Hindlimb muscle (tissue), 1 donor: ENCODE measurements around the gene YARS1. TPM values are rescaled to one million over a fixed set of nuclear protein-coding genes. Genes with fewer than 3 reads are reported as not detected.
A peak's percentile ranks its signal among the peaks of the same experiment; 100 is the strongest.

ENCODE experiments used
- DNase-seq: peaks from one replicate; pipeline ENCODE4 v3.0.0-alpha.2; 2013
- polyA plus RNA-seq: library from polyadenylated mRNA; unstranded; fragments of 120-200 nt; gene quantifications from one replicate; pipeline ENCODE4 v1.2.1, GENCODE V29; 2013; ENCODE audit not compliant: insufficient read length

YARS1 gene
- 40.4 TPM for polyA plus RNA-seq

DNA sequence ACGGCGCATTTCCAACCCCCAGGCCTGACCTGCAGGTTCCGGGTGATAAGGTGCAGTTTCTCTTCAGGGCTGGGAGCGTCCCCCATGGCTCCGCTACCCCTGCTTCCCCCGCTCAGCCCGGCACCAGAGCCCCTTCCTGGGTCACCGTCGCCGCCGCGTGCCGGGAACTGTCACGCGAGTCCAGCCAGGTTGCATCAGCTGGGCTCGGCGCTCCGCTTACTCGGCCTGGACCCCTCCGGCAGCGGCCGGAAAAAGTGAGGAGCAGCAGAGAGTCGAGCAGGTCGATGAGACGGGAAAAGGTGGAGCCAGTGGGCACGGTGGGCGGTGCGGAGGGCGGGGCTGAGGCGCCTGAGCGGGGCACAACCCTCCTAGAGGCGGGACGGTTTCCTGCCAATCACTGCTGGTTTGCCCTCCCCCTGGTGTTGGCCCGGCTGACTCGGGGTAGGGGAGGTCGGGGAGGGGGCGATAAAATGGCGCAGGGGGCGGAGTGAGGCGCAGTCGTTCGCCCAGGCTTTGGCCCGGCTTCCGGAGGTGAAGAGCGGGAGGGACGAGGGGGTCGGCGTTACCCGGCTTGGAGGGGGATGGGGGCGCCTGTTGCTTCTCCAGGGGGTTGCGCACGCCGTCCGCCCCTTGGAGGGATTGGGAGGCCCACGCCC, at the start of gene YARS1, which contains the start of gene S100PBP:
YARS1 (minus strand) TSS at position 200 of the 656 bp plus-strand sequence; CDS start at position 86, 114 bp downstream.
S100PBP (plus strand) TSS at position 495 of the 656 bp plus-strand sequence. CDS start 8,447 bp downstream, outside the sequence.
- DNase-seq, result peak; percentile 99

DNA sequence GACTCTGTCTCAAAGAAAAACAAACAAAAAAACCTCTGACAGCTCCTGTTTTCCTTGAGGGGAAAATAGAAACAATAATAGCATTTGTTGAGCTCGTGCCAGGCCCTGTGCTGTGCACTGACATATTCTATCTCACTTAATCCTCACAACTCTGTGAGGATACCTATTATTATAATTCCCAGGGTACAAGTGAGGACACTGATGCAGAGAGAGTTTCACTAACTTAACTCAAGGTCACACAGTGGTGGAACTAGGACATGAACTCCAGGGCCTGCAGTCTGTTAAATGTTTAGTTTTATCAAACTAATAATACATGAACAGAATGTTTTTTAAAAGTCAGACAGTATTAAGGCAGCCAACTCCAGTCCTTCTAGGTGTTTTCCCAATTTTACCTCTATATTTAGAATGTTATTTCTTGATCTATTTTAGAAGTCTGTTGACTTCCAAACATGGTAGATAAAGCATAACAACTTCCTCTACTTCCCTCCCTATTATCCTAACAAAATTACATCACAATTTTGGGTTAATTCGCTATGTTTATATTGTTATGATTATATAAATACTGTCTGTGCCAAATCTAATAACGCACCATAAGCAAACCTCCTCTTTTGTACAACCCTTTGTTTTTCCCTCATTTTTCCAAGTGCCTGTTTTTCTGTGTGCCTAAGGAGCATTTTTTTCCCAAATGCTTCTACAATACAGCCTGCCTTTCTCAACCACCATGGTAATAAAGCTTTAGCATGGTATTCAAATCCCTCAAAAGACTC, 48.7 kb upstream of the YARS1 start:
- DNase-seq, result no peak

DNA sequence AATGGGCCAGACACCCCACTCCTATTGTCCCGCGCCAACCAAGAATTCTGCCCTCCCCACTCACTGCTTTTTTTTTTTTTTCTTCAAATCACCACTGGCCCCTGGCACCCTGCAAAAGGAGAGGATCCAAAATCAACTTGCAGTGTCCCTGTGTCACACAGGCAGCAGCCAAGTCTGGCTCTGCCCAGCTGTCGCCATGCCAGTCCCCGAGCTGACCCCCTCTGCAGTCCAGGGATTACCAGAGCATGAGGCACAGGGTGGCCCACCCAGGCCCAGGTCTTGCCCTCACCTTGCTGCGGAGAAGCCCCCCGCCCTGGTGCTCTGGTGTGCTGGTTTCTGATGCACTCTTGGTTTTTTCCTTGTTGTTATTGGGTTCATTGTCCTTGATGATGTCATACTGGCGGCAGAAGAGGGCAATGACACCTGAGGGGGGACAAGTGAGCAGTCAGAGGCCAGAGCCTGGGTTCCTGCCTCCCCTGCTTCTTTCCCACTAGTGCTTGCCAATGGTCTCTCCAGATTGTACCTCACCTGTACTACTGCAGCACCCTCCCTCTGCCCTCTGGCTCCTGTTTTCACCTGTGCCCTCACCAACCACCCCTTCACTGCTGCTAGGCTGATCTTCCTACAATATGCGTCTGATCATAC, 47.3 kb upstream of the YARS1 start:
- DNase-seq, result no peak

DNA sequence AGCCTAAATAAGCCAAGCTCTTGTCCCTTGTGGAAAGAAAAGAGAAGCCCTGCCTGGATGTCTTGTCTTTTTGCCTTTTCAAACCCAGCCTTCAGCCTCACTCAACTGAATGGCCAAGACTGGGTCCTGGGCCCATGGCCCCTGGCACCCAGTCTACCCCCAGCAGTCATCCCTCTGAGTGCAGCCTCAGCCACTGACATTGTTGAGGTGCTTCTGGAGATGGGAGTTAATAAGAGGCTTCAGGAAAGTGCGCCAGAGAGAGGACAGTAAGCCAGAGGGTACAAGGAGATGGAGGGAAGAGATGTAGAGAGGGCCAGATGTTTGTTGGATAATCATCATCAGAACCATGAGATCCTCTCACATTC, 46.7 kb upstream of the YARS1 start:
- DNase-seq, result no peak

DNA sequence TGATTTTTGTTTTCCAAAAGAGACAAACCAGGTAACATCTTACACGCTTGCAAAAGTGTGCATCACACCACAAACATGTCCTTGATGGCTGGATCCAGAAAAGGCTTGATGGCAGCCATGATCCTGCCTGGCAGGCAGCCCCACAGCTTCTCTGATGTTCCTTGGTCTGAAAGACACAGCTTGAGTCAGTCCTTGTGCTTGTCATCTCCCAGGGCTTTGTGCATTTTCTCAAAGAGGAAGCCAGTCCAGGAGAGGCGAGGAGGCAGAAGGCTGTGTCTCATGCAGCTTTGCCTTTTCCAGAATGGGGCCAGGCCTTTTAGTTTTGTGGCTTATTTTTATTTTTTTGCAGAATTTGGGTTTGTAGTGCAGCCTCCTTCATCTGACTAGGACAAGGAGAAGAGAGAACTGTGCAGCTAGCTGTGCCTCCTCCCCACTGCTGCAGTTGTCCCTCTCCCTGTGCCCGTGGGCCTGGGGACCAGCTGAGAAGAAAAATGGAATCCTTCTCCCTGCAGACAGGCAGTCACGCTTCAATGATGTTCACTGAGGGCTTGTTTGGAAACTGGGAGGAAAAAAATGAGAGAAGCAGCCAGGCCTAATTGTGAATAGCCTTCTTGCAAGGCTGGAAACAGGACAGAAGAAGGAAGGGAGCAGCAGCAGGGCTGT, 46.2 kb upstream of the YARS1 start:
- no peak for DNase-seq

- DNase-seq, result no peak
Observed at GRCh38 chr1:32861904-32862695, 44.9 kb upstream of the YARS1 start.

DNA sequence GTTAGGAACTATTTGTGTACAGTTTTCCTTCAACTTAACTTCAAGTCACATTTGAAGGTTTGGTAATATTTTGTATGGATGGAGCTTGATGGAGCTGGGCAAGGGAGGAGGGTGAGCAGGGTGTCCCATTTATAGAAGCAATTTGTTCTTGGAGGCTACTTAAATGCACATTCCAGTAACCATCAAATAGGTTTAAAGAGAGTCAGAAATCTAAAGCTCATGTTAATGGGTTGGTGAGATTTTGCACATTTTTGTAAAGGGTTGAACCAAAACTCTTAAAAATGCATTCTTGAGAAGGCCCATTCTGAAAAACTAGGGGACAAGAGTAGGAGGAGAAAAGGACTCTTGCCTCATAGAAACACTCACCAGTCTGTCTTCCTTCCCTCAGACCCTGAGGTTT, 43.4 kb upstream of the YARS1 start:
- DNase-seq, result no peak

GRCh38 chr1:32859915-32860314, 42.8 kb upstream of the YARS1 start:
- DNase-seq, result no peak

- no peak for DNase-seq
Observed at GRCh38 chr1:32858791-32859190, 41.6 kb upstream of the YARS1 start.

DNA sequence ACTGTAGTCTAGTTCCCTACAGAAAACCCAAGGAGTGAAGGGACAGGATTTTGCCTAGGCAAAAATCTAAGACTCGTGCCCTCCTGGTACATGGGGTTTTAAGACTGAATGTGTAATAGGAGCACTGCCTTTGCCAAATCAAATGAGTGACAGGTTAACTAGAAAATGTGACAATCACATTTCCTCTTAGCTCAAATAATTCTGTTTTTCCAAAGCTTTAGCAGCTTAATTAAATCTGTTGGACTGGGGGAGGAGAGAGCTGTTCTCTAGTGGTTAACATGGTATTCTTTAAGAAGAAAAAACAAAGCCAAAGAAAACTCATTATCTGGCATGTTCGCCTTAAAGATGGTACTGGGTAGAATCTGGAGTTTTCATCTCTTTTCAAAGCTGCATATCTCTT, 41.0 kb upstream of the YARS1 start:
- DNase-seq, result no peak

GRCh38 chr1:32855861-32856617, 38.9 kb upstream of the YARS1 start:
- no peak for DNase-seq

DNA sequence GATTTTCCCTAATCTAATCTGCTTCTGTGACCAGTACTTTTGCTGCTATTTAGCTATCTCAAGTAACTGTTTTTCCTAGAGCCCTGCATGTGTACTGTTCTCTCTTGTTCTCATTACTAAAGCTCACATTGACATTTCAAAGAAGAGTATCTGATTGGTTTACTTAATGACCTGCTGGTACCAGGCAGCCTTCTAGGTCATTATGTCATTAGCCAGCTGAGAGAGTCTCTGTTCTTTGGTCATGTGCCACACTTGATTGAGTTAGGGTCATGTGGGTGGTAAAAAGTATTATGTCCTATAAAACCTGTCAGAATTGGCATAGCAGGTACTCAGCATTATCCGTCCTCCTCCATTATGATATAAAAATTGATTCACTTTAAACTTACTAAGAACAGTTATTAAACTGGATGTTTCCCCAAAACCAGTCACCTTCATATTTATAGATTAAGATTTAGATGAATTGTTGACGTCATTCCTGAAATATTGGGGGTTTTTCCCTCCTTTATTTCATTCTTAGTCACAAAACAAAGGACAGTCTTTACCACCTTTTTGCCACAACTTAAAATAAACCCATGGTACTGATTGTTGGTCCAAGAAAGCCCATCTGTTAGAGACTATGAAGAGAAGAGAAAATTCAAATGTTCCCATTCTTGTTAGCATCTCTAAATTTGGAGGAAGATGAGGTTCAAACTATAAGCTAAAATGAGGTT, 31.4 kb upstream of the YARS1 start:
- no peak for DNase-seq

DNA sequence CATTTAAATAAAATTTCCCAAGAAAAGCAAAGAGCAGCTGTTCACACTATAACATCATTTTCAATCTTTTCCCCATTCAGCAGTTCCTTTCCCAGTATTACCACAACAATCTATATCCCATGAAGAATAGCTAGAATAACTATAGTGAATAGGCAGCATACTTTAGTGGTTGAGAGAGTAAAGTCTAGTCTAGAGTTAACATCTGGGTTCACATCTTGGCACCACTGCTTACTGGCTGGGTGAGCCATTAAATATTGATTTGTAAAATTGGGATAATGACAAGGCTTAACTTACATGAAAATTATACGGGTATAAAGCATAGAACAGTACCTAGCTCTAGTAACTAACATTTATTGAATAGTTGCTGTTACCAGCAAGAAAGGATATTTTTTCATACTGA, 14.7 kb upstream of the YARS1 start:
- DNase-seq, result no peak

DNA sequence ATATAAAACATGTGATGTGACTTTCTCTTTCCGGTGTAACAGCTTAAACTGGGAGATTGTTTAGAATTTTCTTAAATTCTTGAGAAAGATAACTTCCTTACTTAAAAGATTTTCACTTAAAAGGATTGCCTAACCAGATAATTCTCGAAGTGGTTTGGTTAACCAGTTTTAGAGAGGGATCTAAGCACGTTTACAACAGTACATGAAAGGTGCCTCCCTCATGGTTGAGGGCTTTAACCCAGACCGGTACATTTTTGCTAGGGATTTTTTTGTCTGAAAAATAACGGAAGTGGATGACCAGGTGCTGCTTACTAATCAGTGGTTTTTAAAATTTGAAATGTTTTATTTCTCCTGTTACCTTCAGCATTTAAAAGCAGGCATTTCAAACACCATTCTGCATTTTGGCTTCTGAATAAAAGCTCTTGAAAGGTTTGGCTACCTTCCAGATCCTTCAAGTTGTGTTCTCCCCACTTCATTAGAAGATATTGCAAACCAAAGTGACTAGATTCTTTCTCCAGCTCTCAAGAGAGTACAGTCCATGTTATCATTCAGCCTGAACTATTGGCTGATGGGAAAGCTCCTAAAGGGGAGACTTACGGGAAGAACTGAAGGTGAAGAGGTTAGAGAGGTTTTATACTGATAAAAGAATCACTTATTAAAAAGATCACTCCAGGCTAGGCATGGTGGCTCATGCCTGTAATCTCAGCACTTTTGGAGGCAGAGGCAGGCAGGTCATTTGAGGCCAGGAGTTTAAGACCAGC, 13.1 kb upstream of the YARS1 start:
- no peak for DNase-seq

GRCh38 chr1:32828341-32828740, 11.2 kb upstream of the YARS1 start:
- DNase-seq, result peak; percentile 31

GRCh38 chr1:32825181-32825580, 8.0 kb upstream of the YARS1 start:
- no peak for DNase-seq

GRCh38 chr1:32818804-32819541, 1.8 kb upstream of the YARS1 start:
- no peak for DNase-seq

DNA sequence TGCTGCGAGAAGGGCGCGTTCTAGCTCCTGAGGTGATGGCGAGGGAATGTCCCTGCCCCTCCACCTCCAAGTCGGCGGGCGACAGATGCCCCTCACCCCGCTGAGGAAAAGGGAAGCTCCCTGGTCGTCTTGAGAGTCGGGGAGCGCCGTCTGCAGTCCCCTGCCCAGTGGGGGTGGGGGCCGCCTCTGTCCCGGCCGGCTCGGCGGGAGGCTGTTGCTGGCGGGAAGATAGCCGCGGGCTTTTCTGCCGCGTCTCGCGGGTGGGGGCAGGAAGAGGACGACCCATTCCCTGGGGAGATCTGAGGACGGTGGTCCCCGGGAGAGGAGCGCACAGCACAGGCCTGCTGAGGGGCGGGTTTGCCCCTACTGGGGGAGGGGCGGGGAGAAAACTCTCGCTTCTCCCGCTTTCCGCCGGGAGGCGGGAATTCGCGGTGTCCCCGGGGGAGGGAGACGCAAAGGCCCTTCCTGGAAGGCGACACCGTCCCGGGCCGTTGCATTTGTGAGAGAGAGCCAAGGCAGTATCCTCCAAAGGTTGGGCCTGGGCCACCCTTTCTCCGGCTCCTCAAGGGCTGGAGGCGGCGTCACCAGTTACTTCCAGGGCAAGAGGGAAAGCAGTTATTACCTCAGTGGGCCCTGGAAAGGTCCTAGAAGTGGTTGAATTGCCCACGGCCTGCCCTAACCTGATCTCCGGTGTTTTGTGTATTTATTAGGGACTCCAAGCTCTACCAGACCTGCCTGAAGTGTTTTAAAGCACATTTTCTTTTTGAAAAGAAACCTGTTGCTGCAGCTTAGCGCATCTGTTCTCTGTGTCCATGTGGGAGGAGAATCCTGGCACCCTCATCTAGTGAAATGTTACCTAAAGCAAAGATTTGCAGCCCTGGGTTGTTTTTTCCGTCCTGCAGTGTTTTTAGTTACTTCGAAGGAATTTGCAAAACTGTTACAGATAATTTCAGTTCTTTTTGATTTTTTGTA, 943 bp upstream of the YARS1 start:
- peak; percentile 70 for DNase-seq
